WI38 (cell line): ENCODE results near the gene RNF220.

Experiments
- H3K4me3 ChIP-seq: 2 replicates; pipeline ENCODE4 v1.5.1; 2011; ENCODE audit warnings: low read depth, mild to moderate bottlenecking, control low read depth, low read length
- CTCF ChIP-seq: IDR thresholded peaks from 2 replicates; pipeline ENCODE4 v1.5.1; 2012; ENCODE audit warnings: low read depth, mild to moderate bottlenecking, control low read depth, low read length

Gene RNF220

GRCh38 chr1:44415013-44415412 is 10.0 kb downstream of the RNF220 start:
- TF ChIP-seq CTCF = no peak
- H3K4me3 ChIP-seq = no peak overlapping the region

DNA sequence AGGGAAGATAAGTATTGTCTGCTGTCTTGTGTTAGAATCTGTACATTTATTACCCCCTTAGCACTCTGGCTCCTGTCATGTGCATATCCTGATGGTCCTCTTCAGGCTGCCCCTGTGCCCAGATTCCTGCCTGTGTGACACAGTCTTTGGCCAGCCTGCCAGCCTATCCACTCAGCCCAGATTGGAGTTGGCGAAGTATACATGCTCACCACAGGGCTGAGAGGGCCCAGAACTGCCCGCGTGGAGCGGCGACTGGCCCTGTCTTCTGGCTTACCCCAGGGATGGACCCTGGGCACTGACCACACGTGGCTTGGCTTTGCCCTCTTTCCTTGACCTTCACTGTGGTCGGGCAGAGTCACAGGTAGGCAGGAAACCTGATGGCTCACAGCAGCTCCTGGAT is 11.4 kb downstream of the RNF220 start:
- TF ChIP-seq CTCF = no peak
- H3K4me3 ChIP-seq = no peak overlapping the region

DNA sequence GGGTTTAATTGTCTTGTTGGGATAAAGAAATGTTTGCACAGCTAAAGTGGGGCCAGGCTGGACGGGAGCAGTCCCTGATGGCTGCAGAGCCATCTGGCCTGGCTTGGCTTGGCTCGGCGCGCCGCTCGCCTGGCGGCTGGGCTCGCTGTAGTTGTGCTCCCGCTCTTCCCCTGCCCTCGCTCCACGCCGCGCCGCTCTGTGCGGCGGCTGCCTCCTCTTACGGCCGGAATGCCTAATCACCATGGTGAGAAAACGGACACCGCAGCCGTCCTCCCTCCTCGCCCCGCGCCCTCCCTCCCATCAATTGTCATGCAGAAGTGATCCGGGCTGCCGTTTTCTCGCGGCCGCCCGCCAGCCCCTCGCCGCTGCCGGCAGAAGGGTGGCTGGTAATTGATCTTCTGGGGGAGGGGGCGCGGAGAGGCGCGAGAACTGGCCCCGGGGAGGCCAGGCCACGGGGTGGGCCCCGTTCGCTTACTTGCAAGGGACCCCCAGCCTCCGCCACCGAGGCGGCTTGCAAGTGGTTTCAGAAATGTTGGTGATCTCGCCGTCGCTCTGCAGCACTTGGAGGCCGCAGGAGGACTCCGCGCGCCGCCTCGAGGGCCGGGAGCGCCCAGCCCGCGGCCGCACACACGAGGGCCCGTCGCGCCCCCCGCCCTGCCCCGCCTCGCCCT is 12.4 kb downstream of the RNF220 start:
- no peak for TF ChIP-seq CTCF
- no peak overlapping the region for H3K4me3 ChIP-seq

GRCh38 chr1:44418022-44418673 is 13.1 kb downstream of the RNF220 start:
- TF ChIP-seq CTCF = no peak
- H3K4me3 ChIP-seq = no peak overlapping the region

- TF ChIP-seq CTCF = no peak
- H3K4me3 ChIP-seq = no peak overlapping the region
Observed at GRCh38 chr1:44419901-44420300, 14.8 kb downstream of the RNF220 start.

- H3K4me3 ChIP-seq = no peak overlapping the region
Observed at GRCh38 chr1:44420535-44420934, 15.5 kb downstream of the RNF220 start.

More at GRCh38 chr1:44420535-44420934, 15.5 kb downstream of the RNF220 start:
- no peak for TF ChIP-seq CTCF
